ENCODE results near the gene TRIML1.

TRIML1 gene, protein sequence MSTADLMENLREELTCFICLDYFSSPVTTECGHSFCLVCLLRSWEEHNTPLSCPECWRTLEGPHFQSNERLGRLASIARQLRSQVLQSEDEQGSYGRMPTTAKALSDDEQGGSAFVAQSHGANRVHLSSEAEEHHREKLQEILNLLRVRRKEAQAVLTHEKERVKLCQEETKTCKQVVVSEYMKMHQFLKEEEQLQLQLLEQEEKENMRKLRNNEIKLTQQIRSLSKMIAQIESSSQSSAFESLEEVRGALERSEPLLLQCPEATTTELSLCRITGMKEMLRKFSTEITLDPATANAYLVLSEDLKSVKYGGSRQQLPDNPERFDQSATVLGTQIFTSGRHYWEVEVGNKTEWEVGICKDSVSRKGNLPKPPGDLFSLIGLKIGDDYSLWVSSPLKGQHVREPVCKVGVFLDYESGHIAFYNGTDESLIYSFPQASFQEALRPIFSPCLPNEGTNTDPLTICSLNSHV

DNA sequence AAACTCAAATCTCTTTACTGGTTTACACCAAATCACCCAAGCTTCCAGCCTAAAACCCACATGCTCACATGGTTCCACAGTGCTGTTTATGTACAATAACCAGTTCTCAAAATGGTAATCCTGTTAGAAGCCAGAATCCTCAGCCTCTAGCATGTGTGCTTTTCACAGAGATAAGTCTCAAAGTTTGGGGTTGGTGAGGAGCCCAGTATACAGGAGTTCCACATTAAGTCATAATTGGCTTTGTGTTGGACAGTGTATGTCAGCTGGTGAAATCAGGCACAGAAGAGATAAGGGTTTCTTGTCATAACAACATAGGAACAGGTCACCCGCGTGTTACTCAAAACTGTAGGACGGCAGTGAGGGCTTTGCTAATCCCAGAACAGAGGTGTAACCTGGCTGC, at the start of gene TRIML1:
Gene TRIML1, plus strand, starts transcription at position 301 of the 400 bp plus-strand sequence. CDS start 118 bp downstream, outside the sequence.
- DNase-seq (ENCODE audit: low read depth in 2 of 2) = no peak

DNA sequence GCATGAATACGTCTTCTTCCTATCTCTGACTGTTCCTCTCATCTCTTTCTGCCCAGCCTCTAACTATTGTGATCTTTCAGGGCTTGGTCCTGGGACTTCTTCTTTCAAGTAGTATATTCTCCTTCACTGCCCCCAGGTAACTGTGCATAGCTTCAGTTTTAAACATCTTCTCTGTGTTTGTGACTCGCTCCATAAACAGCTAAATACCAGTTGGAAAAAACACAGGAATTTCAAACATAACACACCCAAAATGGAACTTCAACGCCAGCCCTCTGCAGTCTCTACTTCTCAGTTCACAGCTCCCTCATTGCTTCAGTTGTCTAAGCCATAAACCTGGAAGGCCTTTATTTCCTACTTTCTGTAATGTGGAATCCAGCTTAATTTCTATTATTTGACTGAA, 46.4 kb upstream of the TRIML1 start:
- DNase-seq (ENCODE audit: low read depth in 2 of 2) = no peak

DNA sequence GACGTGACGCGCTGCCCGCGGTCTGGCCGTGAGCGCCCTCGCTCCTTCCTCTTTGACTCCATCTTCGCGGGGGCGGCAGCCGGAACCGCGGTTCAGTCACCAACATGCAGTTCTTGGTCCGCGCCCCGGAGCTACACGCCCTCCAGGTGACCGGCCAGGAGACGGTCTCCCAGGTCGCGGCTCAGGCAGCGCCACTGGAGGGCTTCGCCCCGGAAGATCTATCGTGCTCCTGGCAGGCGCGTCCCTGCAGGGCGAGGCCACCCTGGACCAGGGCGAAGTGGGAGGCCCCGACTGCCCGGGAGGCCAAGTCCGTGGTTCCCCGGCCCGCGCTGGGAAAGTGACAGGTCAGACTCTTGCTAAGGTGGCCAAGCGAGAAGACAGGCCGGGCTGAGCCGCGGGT, 32.8 kb upstream of the TRIML1 start:
- no peak for DNase-seq (ENCODE audit: low read depth in 2 of 2)

DNA sequence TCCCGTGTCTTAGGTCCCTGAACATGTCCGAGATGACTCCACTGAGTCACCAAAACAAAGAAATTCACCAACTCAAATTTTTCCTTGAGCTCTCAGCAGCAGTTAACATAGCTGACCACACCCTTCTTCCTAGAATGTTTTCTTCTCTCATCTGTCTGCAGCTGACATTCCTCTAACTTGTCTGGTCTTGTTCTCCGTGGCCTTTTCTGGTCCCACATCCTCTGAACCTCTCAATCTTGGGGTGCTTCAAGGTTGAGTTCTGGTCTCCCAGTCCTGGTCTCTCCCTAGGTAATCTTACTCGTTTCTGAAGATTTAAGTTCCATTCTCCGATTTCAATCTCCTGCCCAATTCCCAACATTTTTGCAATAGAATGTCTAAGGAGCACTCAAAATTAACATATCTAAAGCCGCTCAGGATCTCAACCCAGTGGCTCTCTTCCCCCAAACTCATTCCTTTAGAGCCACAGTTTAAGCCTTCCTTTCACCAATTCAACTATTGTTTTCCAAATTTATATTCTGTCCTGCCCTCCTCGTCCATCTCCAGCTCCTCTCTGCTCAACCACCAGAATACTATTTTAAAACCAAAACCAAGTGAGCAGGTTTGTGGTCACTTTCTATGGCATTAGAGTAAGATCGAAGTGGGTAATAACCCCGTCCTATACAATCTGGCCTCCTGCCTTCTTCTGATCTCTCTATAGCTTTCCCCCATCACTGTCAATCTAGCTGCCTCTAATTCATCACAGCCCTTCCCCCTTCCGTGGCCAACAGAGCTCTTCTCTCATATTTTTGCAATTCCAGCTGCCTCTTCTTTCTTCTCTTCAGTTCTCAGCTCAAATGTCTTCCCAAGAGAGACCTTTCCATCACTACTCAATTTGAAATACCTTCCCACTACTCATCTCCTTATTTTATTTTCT, 31.1 kb upstream of the TRIML1 start:
- DNase-seq (ENCODE audit: low read depth in 2 of 2) = no peak

DNA sequence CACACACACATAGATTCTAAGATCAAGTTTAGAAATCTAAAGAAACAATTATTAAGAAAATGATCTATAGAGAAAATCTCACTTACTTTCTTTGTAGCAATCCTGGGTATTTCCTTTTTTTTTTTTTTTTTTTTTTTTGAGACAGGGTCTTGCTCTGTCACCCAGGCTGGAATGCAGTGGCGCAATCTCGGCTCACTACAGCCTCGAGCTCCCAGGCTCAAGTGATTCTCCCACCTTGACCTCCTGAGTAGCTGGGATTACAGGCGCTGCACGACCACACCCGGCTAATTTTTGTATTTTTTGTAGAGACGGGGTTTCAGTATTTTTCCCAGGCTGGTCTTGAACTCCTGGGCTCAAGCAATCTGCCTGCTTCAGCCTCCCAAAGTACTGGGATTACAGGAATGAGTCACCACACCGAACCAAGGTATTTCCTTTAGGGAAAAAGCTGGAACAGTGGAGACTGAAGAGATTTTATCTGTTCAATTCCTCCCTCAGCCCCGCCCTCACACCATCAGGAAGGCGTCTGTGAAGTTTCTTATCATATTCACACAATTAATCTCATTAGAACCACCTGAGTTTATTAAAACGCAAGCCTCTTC, 30.0 kb upstream of the TRIML1 start, which contains the start of gene TRIML2:
Gene TRIML2, minus strand, starts transcription at position 447 of the 599 bp plus-strand sequence. CDS start 4,235 bp downstream, outside the sequence.
- DNase-seq (ENCODE audit: low read depth in 2 of 2) = no peak

DNA sequence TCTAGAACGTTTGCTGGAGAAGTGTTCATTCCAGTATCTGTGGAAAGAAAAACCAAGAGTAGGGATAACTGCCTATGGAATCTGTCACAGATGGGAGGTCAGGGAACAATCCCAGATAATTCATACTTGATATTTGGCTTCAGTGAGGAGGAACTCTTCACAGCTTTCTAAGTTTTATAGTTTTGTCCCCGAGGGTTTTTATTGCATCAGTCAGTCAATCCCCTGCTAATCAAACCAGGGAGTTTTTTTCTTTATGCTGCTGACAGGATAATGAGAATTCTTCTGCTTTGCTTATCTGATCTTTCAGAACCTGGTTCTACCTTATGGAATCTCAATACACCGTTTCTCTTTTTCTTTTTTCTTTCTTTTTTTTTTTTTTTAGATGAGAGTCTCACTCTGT, 29.2 kb upstream of the TRIML1 start:
- DNase-seq (ENCODE audit: low read depth in 2 of 2) = no peak

DNA sequence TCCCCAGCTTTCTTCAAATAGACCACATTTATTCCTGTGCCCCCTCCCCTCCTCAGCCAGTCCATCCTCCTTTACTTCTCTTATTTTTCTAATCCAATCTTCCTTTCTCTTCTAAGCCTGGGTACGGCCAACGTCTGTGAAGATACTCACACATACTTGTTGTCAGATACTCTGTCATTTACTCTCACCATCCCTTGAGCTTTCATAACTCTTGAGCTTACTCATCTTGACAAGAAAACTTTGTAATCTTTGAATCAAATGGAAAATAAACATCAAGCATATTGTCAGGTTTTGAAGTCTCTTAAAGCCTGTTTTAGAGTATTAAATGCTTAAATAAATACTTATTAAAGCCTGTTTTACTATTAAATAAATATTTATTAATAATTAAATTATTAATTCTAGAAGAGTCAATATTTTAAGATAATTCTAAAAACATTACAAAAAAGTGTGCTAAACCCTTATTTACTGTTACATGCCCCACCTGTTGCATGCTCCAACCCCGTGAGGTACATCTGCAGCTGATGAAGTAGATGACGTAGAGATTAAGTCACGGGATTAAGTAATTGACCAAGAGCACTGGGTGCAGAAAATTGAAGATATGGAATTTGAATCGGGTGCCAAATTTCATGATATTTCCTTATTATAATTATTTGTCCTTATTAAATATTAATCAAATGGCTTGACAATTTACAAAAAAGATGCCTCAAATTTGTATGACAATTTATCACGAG, 28.3 kb upstream of the TRIML1 start:
- no peak for DNase-seq (ENCODE audit: low read depth in 2 of 2)

DNA sequence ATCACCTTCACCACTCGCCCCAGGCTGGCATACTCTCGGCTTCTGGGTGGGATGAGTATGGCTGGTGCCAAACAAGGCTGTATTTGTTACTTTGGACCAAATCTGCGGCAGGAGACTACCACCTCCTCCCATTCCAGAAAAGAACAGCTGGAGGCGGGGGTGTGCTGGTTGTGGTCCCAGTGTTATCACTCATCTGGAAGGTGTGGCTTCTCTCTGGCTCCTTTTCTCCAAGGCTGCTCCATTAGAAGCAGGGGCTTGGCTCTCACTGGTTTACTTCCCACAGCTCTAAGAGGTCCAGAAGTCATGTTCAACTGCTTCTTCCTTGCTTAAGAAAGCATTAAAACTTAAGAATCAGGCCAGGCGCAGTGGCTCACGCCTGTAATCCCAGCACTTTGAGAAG, 27.3 kb upstream of the TRIML1 start:
- DNase-seq (ENCODE audit: low read depth in 2 of 2) = no peak

DNA sequence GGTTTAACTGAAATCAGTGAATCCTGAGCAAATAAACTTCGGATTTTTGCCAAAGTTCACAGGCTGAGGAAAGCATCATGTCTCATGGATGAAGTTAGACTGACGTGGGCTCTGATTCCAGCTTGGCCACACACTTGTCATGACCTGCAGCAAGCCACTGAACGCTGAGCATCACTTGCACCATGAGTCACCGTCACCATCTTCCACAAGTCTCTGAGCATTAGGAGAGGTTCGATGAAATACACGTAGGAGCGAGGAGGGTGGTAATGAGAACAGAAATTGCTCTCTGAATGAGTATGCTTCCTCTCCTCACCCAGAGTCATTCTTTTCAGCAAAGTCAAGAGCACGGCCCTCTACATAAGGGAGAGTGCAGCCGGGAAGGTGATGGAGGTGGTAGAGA, 26.1 kb upstream of the TRIML1 start:
- DNase-seq (ENCODE audit: low read depth in 2 of 2) = no peak

DNA sequence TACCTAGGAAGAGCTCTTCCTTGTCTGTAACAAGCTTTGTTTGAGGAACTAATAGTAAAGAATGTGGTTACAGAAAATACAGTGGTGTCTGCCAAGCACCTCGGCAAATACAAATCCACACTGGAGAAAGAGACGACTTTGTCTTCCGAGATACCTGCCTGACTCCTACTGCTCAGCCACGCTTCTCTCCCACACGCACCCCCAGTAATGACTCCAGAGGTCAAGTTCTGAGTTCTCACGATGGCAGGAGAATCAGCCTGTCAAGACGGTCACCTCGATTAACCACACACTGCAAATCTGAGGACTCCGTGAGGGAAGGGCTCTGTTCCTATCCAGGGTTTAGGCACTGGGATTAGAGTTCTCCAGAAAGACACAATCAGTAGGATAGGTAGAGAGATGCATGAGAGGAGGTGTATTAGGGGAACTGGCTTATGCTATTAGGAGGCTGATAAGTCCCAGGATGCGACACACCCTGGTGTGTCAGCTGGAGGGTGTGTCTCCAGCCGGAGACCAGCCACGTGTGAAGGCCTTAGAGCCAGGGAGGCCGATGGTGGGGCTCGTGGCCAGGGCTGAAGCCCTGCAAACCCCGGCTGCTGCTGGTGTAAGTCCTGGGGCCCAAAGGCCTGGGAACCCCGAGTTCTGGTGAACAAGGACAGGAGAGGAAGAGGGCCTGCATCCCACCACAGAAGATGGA, 21.5 kb upstream of the TRIML1 start:
- no peak for DNase-seq (ENCODE audit: low read depth in 2 of 2)

DNA sequence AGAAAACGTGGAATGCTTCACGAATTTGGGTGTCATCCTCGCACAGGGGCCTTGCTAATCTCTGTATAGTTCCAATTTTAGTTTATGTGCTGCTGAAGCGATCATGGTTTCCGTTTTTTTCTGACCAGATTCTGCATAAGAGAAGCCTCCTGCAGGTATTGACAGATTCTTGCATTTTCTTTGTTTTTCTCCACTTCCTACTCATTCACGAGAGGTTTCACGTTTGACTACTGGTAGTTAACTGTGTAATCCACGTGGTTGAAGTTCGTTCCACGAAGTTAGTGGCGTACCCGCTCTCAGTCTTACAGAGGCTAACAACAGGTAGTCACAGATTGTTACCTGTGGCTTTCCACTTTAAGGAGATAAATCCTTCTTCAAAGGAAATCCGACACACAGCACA, 17.7 kb upstream of the TRIML1 start:
- DNase-seq (ENCODE audit: low read depth in 2 of 2) = no peak

DNA sequence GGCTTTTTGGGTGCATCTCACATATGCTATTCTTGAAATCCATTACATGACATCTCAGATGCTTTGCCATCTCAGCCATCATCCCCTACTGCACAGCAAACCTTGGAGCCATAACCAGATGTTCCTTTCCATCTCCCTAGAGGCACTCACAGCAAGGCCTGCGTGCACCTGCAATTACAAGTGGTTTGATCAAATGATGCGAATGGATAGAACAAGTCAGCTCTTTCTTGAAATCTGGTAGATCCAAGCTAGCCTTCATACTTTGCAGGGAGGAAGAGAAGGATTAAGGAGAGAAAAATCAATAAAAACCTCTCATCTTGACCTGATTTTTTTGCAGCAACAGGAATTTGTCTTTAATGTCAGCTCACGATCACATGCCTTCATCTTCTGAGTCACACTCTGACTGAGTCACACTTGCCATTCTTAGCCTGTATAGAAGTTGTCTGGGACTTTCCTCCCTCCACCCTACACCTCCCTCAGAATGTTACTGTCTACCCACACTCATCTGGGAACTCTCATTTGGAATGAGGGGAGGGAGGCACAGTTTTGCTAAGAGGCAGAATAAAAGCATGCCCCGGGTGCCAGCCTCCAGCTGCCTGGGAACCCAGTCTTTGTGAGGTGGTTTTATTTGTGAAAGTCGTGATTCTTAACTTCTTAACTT, 11.9 kb upstream of the TRIML1 start:
- no peak for DNase-seq (ENCODE audit: low read depth in 2 of 2)

DNA sequence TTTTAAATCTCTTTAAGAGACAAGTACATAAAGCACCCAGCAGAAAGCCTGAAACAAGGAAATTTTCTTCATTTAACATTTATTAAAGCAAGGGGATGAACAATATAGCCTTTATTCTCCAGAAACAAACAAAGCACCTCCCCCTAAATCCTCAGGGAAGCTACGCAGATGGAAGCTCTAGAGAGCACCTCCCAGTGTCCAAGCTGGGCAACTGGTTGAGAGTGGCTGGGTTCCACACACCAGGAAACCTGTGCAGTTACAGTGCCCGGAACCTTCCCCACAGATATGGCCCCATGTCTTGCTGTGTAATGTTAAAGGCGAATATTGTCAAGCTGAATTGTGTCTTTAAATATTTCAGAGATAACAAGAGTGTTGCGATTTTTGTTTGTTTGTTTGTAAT, 8.9 kb upstream of the TRIML1 start:
- DNase-seq (ENCODE audit: low read depth in 2 of 2) = no peak

DNA sequence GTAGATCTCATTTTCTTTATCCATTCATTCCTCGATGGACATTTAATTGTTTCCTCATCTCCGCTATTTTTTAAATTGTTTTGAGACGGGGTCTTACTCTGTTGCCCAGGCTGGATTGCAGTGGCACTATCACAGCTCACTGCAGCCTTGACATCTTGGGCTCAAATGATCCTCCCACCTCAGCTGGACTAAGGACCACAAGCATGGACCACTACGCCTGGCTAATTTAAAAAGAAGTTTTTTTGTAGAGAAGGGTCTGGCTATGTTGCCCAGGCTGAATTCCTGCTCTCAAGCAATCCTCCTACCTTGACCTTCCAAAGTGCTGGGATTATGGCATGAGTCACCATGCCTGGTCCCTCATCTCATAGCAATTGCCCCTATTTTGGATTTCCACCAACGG, 7.0 kb upstream of the TRIML1 start:
- DNase-seq (ENCODE audit: low read depth in 2 of 2) = no peak

DNA sequence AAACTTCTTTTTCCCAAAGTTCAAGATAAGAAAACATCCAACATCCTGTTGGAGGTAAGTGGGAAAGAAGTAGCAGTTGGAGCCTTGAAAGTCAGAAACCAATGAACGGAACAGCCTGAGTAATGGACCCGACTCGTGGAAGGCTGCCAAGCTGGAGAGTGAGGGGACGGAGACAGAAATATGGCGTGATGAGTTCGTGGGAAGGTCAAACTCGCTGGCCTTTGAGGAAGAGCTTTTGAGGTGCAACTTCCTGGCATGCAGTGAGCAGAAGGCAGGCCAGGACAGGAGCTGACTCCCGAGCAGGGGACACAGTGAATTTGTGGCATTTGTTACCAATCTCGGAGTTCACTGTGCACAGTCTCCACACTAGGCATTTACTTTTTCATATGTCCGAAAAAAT, 1.0 kb upstream of the TRIML1 start:
- DNase-seq (ENCODE audit: low read depth in 2 of 2) = no peak

DNA sequence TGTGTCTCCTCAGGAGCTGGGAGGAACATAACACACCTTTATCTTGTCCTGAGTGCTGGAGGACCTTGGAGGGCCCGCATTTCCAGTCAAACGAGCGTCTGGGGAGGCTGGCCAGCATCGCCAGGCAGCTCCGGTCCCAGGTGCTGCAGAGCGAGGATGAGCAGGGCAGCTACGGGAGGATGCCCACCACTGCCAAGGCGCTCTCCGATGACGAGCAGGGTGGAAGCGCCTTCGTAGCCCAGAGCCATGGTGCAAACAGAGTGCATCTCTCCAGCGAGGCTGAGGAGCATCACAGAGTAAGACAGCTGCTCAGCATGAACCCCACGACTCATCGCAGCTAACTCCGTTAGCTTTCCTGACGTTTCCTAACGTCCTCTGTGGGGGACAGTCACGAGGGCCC, 430 bp downstream of the TRIML1 start:
- no peak for DNase-seq (ENCODE audit: low read depth in 2 of 2)

DNA sequence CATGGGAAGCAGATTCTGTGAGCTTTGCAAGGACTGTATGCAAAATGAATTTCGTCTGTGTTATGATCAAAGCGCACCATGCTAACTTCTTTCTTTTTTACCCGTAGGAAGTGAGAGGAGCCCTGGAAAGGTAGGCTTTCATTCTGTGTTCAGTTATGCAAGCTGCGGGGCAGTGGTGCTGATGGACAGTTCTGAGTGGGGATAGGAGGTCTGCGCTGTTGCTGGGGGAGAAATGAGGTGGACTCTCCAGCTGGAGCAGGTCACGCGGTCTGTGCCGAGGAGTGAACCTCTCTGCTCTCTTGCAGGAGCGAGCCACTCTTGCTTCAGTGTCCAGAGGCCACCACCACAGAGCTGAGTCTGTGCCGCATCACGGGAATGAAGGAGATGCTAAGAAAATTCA, 4.5 kb downstream of the TRIML1 start:
- no peak for DNase-seq (ENCODE audit: low read depth in 2 of 2)

DNA sequence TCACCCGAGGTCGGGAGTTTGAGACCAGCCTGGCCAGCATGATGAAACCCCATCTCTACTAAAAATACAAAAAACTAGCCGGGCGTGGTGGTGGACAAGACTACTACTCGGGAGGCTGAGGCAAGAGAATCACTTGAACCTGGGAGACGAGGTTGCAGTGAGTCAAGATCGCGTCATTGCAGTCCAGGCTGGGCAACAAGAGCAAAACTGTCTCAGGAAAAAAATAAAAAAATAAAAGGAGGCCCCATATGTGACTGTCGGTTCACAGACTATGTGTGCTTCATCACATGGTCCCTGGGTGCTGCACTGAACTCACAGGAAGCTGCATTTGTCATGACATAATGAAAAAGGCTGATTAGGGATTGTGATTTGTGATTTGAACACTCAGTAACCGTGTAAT, 6.4 kb downstream of the TRIML1 start:
- no peak for DNase-seq (ENCODE audit: low read depth in 2 of 2)

DNA sequence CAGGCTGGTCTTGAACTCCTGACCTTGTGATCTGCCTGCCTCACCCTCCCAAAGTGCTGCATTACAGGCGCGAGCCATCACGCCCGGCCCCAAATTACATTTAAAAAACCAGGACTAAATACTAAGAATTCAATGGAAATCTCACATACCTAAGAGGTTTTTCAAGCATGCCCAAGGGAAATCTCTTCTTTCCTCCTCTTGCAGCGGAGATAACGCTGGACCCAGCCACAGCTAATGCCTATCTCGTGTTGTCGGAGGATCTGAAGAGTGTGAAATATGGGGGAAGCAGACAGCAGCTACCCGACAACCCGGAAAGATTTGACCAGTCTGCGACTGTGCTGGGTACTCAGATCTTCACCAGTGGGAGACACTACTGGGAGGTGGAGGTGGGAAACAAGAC, 7.4 kb downstream of the TRIML1 start:
- DNase-seq (ENCODE audit: low read depth in 2 of 2) = no peak

DNA sequence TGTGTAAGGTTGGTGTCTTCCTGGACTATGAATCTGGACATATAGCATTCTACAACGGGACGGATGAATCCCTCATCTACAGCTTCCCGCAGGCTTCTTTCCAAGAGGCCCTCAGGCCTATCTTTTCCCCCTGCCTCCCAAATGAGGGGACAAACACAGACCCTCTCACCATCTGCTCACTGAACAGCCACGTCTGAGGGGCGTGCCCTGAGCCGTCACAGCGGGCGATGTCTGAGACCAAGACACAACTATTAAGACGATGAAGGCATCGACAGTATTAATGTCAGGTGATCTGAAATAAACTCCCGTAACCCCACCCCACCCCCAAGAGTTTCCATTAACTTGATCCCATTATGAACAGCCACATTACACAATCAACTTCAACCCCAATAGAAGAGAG, 7.9 kb downstream of the TRIML1 start:
- no peak for DNase-seq (ENCODE audit: low read depth in 2 of 2)

Measured in stimulated activated CD4-positive, alpha-beta T cell treated with anti-CD3 and anti-CD28 coated beads, Interleukin-15, amount 100 ng/mL, for 48 hours (primary cell).